Activated T-helper 2 cell treated with anti-CD3 and anti-CD28 coated beads, Interferon-gamma antibody, Interleukin-2, Interleukin-4, amounts not matched to agents 10 μg/mL and 5 μg/mL and 100 μg/mL, durations not matched to agents 14 hours and 24 hours and 36 hours (primary cell): ENCODE measurements around the gene DRC7. TPM values are rescaled to one million over a fixed set of nuclear protein-coding genes. Genes with fewer than 3 reads are reported as not detected.
"Not testable (repeated sequence)": the region's sequence is repeated elsewhere in the genome, so short reads cannot be mapped to it uniquely, and the experiment has no call there.

Experiments
- DNase-seq: peaks from one replicate; pipeline ENCODE4 v3.0.0; 2021; ENCODE audit warnings: low spot score
- H3K27ac Mint-ChIP-seq: one replicate; pipeline ENCODE4 v1.8.0; 2021; ENCODE audit warnings: mixed read lengths
- H3K27me3 Mint-ChIP-seq: one replicate; pipeline ENCODE4 v1.8.0; 2021; ENCODE audit warnings: low read depth, mixed read lengths
- H3K36me3 Mint-ChIP-seq: one replicate; pipeline ENCODE4 v1.8.0; 2021; ENCODE audit warnings: low read depth, mixed read lengths
- H3K4me1 Mint-ChIP-seq: one replicate; pipeline ENCODE4 v1.8.0; 2021; ENCODE audit warnings: low read depth, mixed read lengths
- H3K4me3 Mint-ChIP-seq: one replicate; pipeline ENCODE4 v1.8.0; 2021; ENCODE audit warnings: low read depth, mild to moderate bottlenecking, moderate library complexity, mixed read lengths
- H3K9me3 Mint-ChIP-seq: one replicate; pipeline ENCODE4 v1.8.0; 2021; ENCODE audit warnings: mixed read lengths
- intact Hi-C: fragments of 100-400 bp; cut with micrococcal nuclease; formaldehyde crosslinking; loops from one replicate; pipeline ENCODE4 v1.15.1; 2023
- total RNA-seq: library from RNA; stranded (reverse); gene quantifications from 2 replicates; pipeline ENCODE4 v1.2.3, GENCODE V29; 2022

Gene DRC7
- total RNA-seq, 1 donor from 2014 or later: not detected

- Mint-ChIP-seq H3K27me3 (no peaks in the 10 kb centered on the region), H3K27ac (no peak overlapping the region), H3K9me3 (no peaks in the 10 kb centered on the region), H3K4me3 (no peak overlapping the region), H3K4me1 (no peaks in the 10 kb centered on the region), H3K36me3 (no peaks in the 10 kb centered on the region)
- no peak for DNase-seq
- intact Hi-C loops: no loop called here
Measured at GRCh38 chr16:57771141-57771785, 76.7 kb downstream of the DRC7 start.

GRCh38 chr16:57773019-57773418 lies 78.4 kb downstream of the DRC7 start:
- H3K27ac Mint-ChIP-seq: no peak overlapping the region
- H3K9me3 Mint-ChIP-seq: no peaks in the 10 kb centered on the region
- intact Hi-C loops: no loop called here
- DNase-seq: no peak
- no peaks in the 10 kb centered on the region for H3K36me3 Mint-ChIP-seq
- H3K27me3 Mint-ChIP-seq: no peaks in the 10 kb centered on the region
- H3K4me1 Mint-ChIP-seq: no peaks in the 10 kb centered on the region
- no peak overlapping the region for H3K4me3 Mint-ChIP-seq

GRCh38 chr16:57773655-57774295 lies 79.2 kb downstream of the DRC7 start:
- Mint-ChIP-seq H3K36me3 (no peaks in the 10 kb centered on the region), H3K27ac (no peak overlapping the region), H3K9me3 (no peaks in the 10 kb centered on the region), H3K4me3 (no peak overlapping the region), H3K27me3 (no peaks in the 10 kb centered on the region), H3K4me1 (no peaks in the 10 kb centered on the region)
- intact Hi-C loops: no loop called here
- DNase-seq: no peak

GRCh38 chr16:57774705-57775285 lies 80.2 kb downstream of the DRC7 start:
- intact Hi-C loops: no loop called here
- H3K4me3 Mint-ChIP-seq: no peak overlapping the region
- H3K27me3 Mint-ChIP-seq: no peaks in the 10 kb centered on the region
- no peaks in the 10 kb centered on the region for H3K4me1 Mint-ChIP-seq
- H3K36me3 Mint-ChIP-seq: no peaks in the 10 kb centered on the region
- H3K9me3 Mint-ChIP-seq: no peaks in the 10 kb centered on the region
- DNase-seq: no peak
- no peak overlapping the region for H3K27ac Mint-ChIP-seq

GRCh38 chr16:57775661-57776469 lies 81.3 kb downstream of the DRC7 start:
- no peak overlapping the region for H3K27ac Mint-ChIP-seq
- H3K9me3 Mint-ChIP-seq: no peaks in the 10 kb centered on the region
- no peaks in the 10 kb centered on the region for H3K36me3 Mint-ChIP-seq
- no peak for DNase-seq
- no peaks in the 10 kb centered on the region for H3K27me3 Mint-ChIP-seq
- H3K4me1 Mint-ChIP-seq: no peaks in the 10 kb centered on the region
- intact Hi-C loops: no loop called here
- no peak overlapping the region for H3K4me3 Mint-ChIP-seq

DNA sequence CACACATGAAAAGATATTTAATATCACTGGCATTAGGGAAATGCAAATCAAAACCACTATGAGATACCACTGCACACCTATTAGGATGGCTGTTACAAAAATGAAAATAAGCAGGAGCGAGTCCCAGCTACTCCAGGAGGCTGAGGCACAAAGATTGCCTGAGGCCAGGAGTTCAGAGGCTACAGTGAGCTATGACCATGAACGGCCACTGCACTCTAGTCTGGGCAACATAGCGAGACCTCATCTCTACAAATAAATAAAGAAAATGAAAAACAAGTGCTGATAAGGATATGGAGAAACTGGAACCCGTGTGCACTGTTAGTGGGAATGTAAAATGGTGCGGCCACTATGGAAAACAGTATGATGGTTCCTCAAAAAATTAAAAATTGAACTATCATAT lies 84.1 kb downstream of the DRC7 start:
- H3K4me1 Mint-ChIP-seq: no peaks in the 10 kb centered on the region
- H3K27me3 Mint-ChIP-seq: no peaks in the 10 kb centered on the region
- intact Hi-C loops: no loop called here

GRCh38 chr16:57779836-57780235 lies 85.2 kb downstream of the DRC7 start:
- DNase-seq, H3K36me3 Mint-ChIP-seq, H3K27ac Mint-ChIP-seq, intact Hi-C loops, H3K4me1 Mint-ChIP-seq, H3K27me3 Mint-ChIP-seq, H3K9me3 Mint-ChIP-seq, H3K4me3 Mint-ChIP-seq: not testable (repeated sequence)

More for the DNA sequence above, 84.1 kb downstream of the DRC7 start:
- Mint-ChIP-seq H3K27ac (no peak overlapping the region), H3K9me3 (no peaks in the 10 kb centered on the region), H3K36me3 (no peaks in the 10 kb centered on the region), H3K4me3 (no peak overlapping the region)
- DNase-seq: no peak

DNA sequence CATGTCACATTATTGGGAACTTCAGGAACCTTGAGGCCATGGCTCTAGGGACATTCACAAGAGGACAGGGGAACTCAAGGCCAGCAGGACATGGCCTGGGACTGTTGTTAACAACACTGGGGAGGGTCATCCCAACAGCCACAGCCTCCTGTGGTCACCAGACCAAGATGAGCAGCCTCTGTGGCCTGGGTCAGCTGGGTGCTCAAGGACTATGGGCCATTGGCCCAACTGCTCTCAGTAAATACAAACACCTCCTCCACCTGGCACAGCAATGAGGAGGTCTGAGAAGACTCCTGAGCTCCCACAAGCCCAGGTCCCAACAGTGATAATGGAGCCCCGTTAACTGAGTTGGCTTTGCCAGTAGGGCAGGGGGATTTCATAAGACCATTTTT lies 86.7 kb downstream of the DRC7 start:
- no peaks in the 10 kb centered on the region for H3K9me3 Mint-ChIP-seq

More for the DNA sequence above, 86.7 kb downstream of the DRC7 start:
- Mint-ChIP-seq H3K27me3 (no peaks in the 10 kb centered on the region), H3K4me1 (no peaks in the 10 kb centered on the region), H3K27ac (no peak overlapping the region), H3K4me3 (no peak overlapping the region), H3K36me3 (no peaks in the 10 kb centered on the region)
- intact Hi-C loops: no loop called here
- DNase-seq: no peak

Other genes with a start within 250 kb of the DRC7 start
- 66.8 and 73.1 TPM in 2 replicates for gene CIAPIN1, start 247.4 kb upstream of the DRC7 start, total RNA-seq
- 47.4 and 48.3 TPM in 2 replicates for gene COQ9, start 247.3 kb upstream of the DRC7 start, total RNA-seq
- gene POLR2C, start 232.1 kb upstream of the DRC7 start, total RNA-seq: 73.6 and 75.6 TPM in 2 replicates
- gene DOK4, start 208.3 kb upstream of the DRC7 start, total RNA-seq: 5.7 and 6.6 TPM in 2 replicates
- 6.3 and 6.8 TPM in 2 replicates for gene CCDC102A, start 158.2 kb upstream of the DRC7 start, total RNA-seq
- 2.1 and 2.8 TPM in 2 replicates for gene ADGRG5, start 152.2 kb upstream of the DRC7 start, total RNA-seq
- 1.8 and 1.9 TPM in 2 replicates for gene ADGRG1, start 66.2 kb upstream of the DRC7 start, total RNA-seq
- not detected in 2 replicates for gene ADGRG3, start 26.5 kb upstream of the DRC7 start, total RNA-seq
- 34.1 and 35.4 TPM in 2 replicates for gene KATNB1, start 41.0 kb downstream of the DRC7 start, total RNA-seq
- gene KIFC3, start 107.7 kb downstream of the DRC7 start, total RNA-seq: 0.16 and 0.52 TPM in 2 replicates